ENCODE data around the gene JAKMIP3. TPM values are rescaled to one million over a fixed set of nuclear protein-coding genes. Genes with fewer than 3 reads are reported as not detected.

Gene JAKMIP3
- total RNA-seq, 1 donor from 2014 or later, result not detected

GRCh38 chr10:132030898-132031463, 34.8 kb upstream of the JAKMIP3 start:
- TF ChIP-seq CTCF (IDR thresholded peaks at IDR 0.05; ENCODE audit: insufficient read depth, low read length, severe bottlenecking), result no peak
- Histone ChIP-seq H3K4me3 (ENCODE audit: low read depth, low read length) (no peak overlapping the region), H3K27me3 (ENCODE audit: control insufficient read depth, insufficient read depth, low read length) (peaks cover 11% of the 10 kb centered on the region), H3K36me3 (ENCODE audit: control insufficient read depth, insufficient read depth, low read length) (no peaks in the 10 kb centered on the region)
- FAIRE-seq, result no peak
- DNase-seq (ENCODE audit: low read depth), result peak; percentile 59

- Histone ChIP-seq H3K4me3 (ENCODE audit: low read depth, low read length) (no peak overlapping the region), H3K36me3 (ENCODE audit: control insufficient read depth, insufficient read depth, low read length) (no peaks in the 10 kb centered on the region), H3K27me3 (ENCODE audit: control insufficient read depth, insufficient read depth, low read length) (peaks cover 19% of the 10 kb centered on the region)
- TF ChIP-seq CTCF (IDR thresholded peaks at IDR 0.05; ENCODE audit: insufficient read depth, low read length, severe bottlenecking), result no peak
- no peak for DNase-seq (ENCODE audit: low read depth)
- FAIRE-seq, result no peak
Measured at GRCh38 chr10:132033632-132034031, 32.1 kb upstream of the JAKMIP3 start.

GRCh38 chr10:132035476-132035875, 30.3 kb upstream of the JAKMIP3 start:
- no peaks in the 10 kb centered on the region for H3K36me3 ChIP-seq (ENCODE audit: control insufficient read depth, insufficient read depth, low read length)
- no peak overlapping the region for H3K4me3 ChIP-seq (ENCODE audit: low read depth, low read length)
- no peak for DNase-seq (ENCODE audit: low read depth)
- FAIRE-seq, result no peak
- TF ChIP-seq CTCF (IDR thresholded peaks at IDR 0.05; ENCODE audit: insufficient read depth, low read length, severe bottlenecking), result no peak
- peaks cover 19% of the 10 kb centered on the region for H3K27me3 ChIP-seq (ENCODE audit: control insufficient read depth, insufficient read depth, low read length)

GRCh38 chr10:132036153-132036886, 29.4 kb upstream of the JAKMIP3 start:
- no peaks in the 10 kb centered on the region for H3K36me3 ChIP-seq (ENCODE audit: control insufficient read depth, insufficient read depth, low read length)
- H3K27me3 ChIP-seq (ENCODE audit: control insufficient read depth, insufficient read depth, low read length), result peaks cover 17% of the 10 kb centered on the region
- DNase-seq (ENCODE audit: low read depth), result no peak
- H3K4me3 ChIP-seq (ENCODE audit: low read depth, low read length), result peak overlapping the region; percentile 24
- no peak for TF ChIP-seq CTCF (IDR thresholded peaks at IDR 0.05; ENCODE audit: insufficient read depth, low read length, severe bottlenecking)
- FAIRE-seq, result no peak

- Histone ChIP-seq H3K36me3 (ENCODE audit: control insufficient read depth, insufficient read depth, low read length) (no peaks in the 10 kb centered on the region), H3K4me3 (ENCODE audit: low read depth, low read length) (peak overlapping the region; percentile 24), H3K27me3 (ENCODE audit: control insufficient read depth, insufficient read depth, low read length) (peaks cover 17% of the 10 kb centered on the region)
- no peak for FAIRE-seq
- no peak for TF ChIP-seq CTCF (IDR thresholded peaks at IDR 0.05; ENCODE audit: insufficient read depth, low read length, severe bottlenecking)
- DNase-seq (ENCODE audit: low read depth), result no peak
Measured at GRCh38 chr10:132036887-132037675, 28.7 kb upstream of the JAKMIP3 start.
